A549 (cell line): Measurements from ENCODE around the gene ISCA2.

Experiments
- POLR2A ChIP-seq: IDR thresholded peaks from 2 replicates; pipeline ENCODE4 v1.6.1; 2012; ENCODE audit warnings: mild to moderate bottlenecking, low read length
- REST ChIP-seq: fragments of 200-600 bp; sonication (generic); IDR thresholded peaks from 2 replicates; pipeline ENCODE4 v1.6.1; 2016; ENCODE audit warnings: antibody characterized with exemption, mild to moderate bottlenecking, moderate library complexity
- TF ChIP-seq, protein P1 (sequence below): fragments of >200 bp; sonication (Bioruptor Twin); formaldehyde crosslinking; IDR thresholded peaks from 3 replicates; pipeline ENCODE4 v1.5.1; 2016

DNA sequence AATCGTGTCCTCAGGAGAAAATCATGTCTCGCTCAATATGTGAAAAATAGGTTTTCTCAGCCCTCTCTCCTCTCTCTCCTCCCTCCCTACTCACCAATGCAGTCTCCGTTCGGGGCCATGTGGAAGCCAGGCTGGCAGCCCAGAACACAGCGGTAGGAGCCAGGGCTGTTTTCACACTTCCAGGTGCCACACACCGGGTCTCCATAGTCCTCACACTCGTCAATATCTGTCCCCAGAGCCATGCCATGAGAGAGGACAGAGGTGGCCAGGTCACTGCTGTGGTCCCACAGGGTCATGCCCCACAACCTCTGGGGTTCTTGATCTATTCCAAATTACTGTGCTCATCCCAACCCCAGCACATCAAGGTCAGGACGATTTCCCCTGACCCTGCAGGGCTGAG lies 13.5 kb downstream of the ISCA2 start:
- TF ChIP-seq, protein P1, sequence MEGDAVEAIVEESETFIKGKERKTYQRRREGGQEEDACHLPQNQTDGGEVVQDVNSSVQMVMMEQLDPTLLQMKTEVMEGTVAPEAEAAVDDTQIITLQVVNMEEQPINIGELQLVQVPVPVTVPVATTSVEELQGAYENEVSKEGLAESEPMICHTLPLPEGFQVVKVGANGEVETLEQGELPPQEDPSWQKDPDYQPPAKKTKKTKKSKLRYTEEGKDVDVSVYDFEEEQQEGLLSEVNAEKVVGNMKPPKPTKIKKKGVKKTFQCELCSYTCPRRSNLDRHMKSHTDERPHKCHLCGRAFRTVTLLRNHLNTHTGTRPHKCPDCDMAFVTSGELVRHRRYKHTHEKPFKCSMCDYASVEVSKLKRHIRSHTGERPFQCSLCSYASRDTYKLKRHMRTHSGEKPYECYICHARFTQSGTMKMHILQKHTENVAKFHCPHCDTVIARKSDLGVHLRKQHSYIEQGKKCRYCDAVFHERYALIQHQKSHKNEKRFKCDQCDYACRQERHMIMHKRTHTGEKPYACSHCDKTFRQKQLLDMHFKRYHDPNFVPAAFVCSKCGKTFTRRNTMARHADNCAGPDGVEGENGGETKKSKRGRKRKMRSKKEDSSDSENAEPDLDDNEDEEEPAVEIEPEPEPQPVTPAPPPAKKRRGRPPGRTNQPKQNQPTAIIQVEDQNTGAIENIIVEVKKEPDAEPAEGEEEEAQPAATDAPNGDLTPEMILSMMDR, result no peak
- TF ChIP-seq POLR2A (no peak), REST (no peak)
